ENCODE data around the gene CABLES1.
"Not testable (repeated sequence)": the region's sequence is repeated elsewhere in the genome, so short reads cannot be mapped to it uniquely, and the experiment has no call there.

- not testable (repeated sequence) for TF ChIP-seq CTCF, POLR2A (IDR thresholded peaks at IDR 0.05)
Measured at GRCh38 chr18:23269068-23269467, 133.8 kb downstream of the CABLES1 start.

All from Peyer's patch (tissue), 4 donors.